H54 (cell line): ENCODE data around the gene HDAC4.

Experiments
- DNase-seq: peaks from one replicate; pipeline ENCODE4 v3.0.0; 2011; ENCODE audit warnings: low spot score, mixed read lengths; ENCODE audit not compliant: insufficient read length
- FAIRE-seq: peaks from 3 replicates; lab custom pipeline; 2011; peaks lifted over from hg19 to GRCh38; lab: Jason Lieb, UNC
- POLR2A ChIP-seq: IDR thresholded peaks from 2 replicates; pipeline ENCODE4 v1.6.1; 2011; ENCODE audit warnings: low read depth, mild to moderate bottlenecking, low read length

The HDAC4 gene

GRCh38 chr2:239157771-239158170, 243.0 kb downstream of the HDAC4 start:
- DNase-seq (peak; percentile 42), FAIRE-seq (no peak)
- no peak for TF ChIP-seq POLR2A

- TF ChIP-seq POLR2A: no peak
- DNase-seq (no peak), FAIRE-seq (no peak)
Measured at GRCh38 chr2:239157269-239157668, 243.6 kb downstream of the HDAC4 start.

- no peak for TF ChIP-seq POLR2A
- FAIRE-seq (no peak), DNase-seq (no peak)
Measured at GRCh38 chr2:239156516-239157265, 244.1 kb downstream of the HDAC4 start.

- FAIRE-seq (no peak), DNase-seq (no peak)
- TF ChIP-seq POLR2A: no peak
Measured at GRCh38 chr2:239155806-239156480, 244.9 kb downstream of the HDAC4 start.

GRCh38 chr2:239154971-239155805, 245.6 kb downstream of the HDAC4 start:
- TF ChIP-seq POLR2A: no peak
- no peak for DNase-seq
- no peak for FAIRE-seq

GRCh38 chr2:239153806-239154591, 246.8 kb downstream of the HDAC4 start:
- FAIRE-seq (no peak), DNase-seq (no peak)
- TF ChIP-seq POLR2A: no peak

- FAIRE-seq: no peak
- TF ChIP-seq POLR2A: no peak
- no peak for DNase-seq
Measured at GRCh38 chr2:239152916-239153305, 247.9 kb downstream of the HDAC4 start.

GRCh38 chr2:239152239-239152915, 248.4 kb downstream of the HDAC4 start:
- FAIRE-seq (no peak), DNase-seq (no peak)
- TF ChIP-seq POLR2A: no peak

- DNase-seq (no peak), FAIRE-seq (no peak)
- no peak for TF ChIP-seq POLR2A
Measured at GRCh38 chr2:239151201-239152131, 249.4 kb downstream of the HDAC4 start.

GRCh38 chr2:239150125-239151011, 250.5 kb downstream of the HDAC4 start:
- TF ChIP-seq POLR2A: no peak
- DNase-seq (no peak), FAIRE-seq (no peak)

- DNase-seq (no peak), FAIRE-seq (no peak)
- no peak for TF ChIP-seq POLR2A
Measured at GRCh38 chr2:239149501-239149900, 251.3 kb downstream of the HDAC4 start.
